ENCODE results near the gene PRSS22.
"Not testable (repeated sequence)": the region's sequence is repeated elsewhere in the genome, so short reads cannot be mapped to it uniquely, and the experiment has no call there.

DNA sequence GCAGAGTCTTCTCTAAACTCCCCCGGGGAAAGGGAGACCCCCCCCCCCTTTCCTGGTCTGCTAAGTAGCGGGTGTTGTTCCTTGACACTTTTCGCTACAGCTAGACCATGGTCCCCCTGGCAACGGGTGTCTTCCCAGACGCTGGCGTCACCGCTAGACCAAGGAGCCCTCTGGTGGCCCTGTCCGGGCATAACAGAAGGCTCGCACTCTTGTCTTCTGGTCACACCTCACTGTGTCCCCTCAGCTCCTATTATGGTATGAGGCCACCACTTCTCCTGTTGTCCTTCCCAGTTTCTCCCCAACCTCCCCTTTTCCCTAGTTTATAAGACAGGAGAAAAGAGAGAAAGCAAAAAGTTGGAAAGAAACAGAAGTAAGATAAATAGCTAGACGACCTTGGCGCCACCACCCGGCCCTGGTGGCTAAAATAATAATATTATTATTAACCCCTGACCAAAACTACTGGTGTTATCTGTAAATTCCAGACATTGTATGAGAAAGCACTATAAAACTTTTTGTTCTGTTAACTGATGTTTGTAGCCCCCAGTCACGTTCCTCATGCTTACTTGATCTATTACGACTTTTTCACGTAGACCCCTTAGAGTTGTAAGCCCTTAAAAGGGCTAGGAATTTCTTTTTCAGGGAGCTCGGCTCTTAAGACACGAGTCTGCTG, 49.2 kb upstream of the PRSS22 start:
- TF ChIP-seq, protein P1, sequence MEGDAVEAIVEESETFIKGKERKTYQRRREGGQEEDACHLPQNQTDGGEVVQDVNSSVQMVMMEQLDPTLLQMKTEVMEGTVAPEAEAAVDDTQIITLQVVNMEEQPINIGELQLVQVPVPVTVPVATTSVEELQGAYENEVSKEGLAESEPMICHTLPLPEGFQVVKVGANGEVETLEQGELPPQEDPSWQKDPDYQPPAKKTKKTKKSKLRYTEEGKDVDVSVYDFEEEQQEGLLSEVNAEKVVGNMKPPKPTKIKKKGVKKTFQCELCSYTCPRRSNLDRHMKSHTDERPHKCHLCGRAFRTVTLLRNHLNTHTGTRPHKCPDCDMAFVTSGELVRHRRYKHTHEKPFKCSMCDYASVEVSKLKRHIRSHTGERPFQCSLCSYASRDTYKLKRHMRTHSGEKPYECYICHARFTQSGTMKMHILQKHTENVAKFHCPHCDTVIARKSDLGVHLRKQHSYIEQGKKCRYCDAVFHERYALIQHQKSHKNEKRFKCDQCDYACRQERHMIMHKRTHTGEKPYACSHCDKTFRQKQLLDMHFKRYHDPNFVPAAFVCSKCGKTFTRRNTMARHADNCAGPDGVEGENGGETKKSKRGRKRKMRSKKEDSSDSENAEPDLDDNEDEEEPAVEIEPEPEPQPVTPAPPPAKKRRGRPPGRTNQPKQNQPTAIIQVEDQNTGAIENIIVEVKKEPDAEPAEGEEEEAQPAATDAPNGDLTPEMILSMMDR (IDR thresholded peaks at IDR 0.05), result peak; percentile 43 to 88 (median 55)
- TF ChIP-seq POLR2A (IDR thresholded peaks at IDR 0.05; ENCODE audit: low read depth); EP300 (IDR thresholded peaks at IDR 0.05): not testable (repeated sequence)
- peak in 1 of 2 donors; percentile 12 for TF ChIP-seq POLR2AphosphoS5 (IDR thresholded peaks at IDR 0.05)

All from esophagus muscularis mucosa (tissue), 4 donors.